GM06990 (cell line): Measurements from ENCODE around the gene RIMBP2.

Experiments used
- DNase-seq: peaks from one replicate; pipeline ENCODE4 v3.0.0-alpha.2; 2011; ENCODE audit not compliant: insufficient read length; ENCODE audit errors: extremely low read depth
- H3K27me3 ChIP-seq: replicated peaks from 2 replicates; pipeline ENCODE4 v1.6.0; 2011; ENCODE audit warnings: low read length; ENCODE audit not compliant: control insufficient read depth, insufficient read depth
- H3K36me3 ChIP-seq: 2 replicates; pipeline ENCODE4 v1.5.1; 2011; ENCODE audit warnings: low read length; ENCODE audit not compliant: control insufficient read depth, insufficient read depth
- H3K4me3 ChIP-seq: replicated peaks from 2 replicates; pipeline ENCODE4 v1.5.1; 2011; ENCODE audit warnings: low read depth, mild to moderate bottlenecking, control low read depth, low read length
- TF ChIP-seq, protein P1 (sequence below): IDR thresholded peaks from 2 replicates; pipeline ENCODE4 v1.5.1; 2011; ENCODE audit warnings: low read length, control low read depth, mild to moderate bottlenecking, inconsistent platforms; ENCODE audit not compliant: insufficient read depth, poor library complexity, severe bottlenecking

RIMBP2 gene

DNA sequence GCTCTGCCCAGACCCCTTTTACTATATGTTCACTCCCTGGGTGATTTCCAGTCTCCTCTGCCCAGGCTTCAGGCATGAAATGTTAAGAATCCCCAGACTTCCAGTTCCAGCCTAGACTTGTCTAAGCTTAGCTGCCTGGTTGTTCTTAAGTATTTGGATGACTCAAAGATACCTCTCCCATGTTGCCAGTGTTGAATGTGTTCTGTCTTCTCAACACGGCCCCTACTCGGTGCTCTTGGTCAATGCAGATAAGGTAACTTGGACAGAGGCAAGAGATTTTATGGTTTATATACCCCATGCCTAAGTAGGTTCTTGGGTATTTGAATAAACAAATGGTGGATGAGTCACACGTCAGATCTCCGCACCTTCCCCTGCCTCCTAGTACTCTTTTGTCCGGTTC lies 364.8 kb downstream of the RIMBP2 start:
- Histone ChIP-seq H3K36me3 (no peaks in the 10 kb centered on the region), H3K4me3 (no peak overlapping the region), H3K27me3 (no peaks in the 10 kb centered on the region)
- TF ChIP-seq, protein P1, sequence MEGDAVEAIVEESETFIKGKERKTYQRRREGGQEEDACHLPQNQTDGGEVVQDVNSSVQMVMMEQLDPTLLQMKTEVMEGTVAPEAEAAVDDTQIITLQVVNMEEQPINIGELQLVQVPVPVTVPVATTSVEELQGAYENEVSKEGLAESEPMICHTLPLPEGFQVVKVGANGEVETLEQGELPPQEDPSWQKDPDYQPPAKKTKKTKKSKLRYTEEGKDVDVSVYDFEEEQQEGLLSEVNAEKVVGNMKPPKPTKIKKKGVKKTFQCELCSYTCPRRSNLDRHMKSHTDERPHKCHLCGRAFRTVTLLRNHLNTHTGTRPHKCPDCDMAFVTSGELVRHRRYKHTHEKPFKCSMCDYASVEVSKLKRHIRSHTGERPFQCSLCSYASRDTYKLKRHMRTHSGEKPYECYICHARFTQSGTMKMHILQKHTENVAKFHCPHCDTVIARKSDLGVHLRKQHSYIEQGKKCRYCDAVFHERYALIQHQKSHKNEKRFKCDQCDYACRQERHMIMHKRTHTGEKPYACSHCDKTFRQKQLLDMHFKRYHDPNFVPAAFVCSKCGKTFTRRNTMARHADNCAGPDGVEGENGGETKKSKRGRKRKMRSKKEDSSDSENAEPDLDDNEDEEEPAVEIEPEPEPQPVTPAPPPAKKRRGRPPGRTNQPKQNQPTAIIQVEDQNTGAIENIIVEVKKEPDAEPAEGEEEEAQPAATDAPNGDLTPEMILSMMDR: no peak
- no peak for DNase-seq

DNA sequence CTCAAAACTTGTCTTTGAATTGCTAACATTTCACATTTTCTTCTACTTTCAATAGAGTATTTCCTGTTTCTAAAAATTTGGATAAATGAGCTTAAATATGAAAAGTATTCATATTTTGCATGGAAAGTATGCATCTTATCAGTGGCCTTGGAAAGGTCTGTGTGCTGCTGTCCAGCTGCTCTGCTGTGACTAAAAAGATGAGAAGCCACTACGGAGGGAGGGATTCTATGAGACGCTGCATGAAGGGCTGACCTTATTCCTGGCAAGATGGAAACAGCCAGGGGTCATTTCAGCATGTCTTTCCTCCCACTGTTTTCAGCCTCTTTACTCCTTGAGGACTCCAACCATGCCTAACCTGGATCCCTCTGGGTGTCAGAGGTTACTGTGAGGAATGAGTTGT lies 365.4 kb downstream of the RIMBP2 start:
- Histone ChIP-seq H3K36me3 (no peaks in the 10 kb centered on the region), H3K27me3 (no peaks in the 10 kb centered on the region), H3K4me3 (no peak overlapping the region)
- TF ChIP-seq, protein P1: no peak
- no peak for DNase-seq

DNA sequence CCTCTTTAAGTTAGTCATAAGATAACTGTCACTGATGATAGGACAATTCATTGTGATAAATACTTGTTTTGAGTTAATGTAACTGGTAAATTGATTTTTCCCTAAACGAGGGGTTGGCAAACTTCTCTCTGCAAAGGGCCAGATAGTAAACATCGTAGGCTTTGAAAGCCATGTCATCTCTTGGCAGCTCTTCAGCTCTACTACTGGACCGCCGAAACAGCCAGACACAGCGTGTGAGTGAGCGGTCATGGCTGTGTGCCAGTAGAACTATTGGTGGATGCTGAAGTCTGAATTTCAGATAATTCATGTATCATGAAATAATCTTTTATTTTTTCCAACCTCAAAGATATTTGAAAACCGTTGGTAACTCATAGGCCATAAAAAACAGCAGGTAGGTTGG lies 368.5 kb downstream of the RIMBP2 start:
- Histone ChIP-seq H3K36me3 (no peaks in the 10 kb centered on the region), H3K27me3 (no peaks in the 10 kb centered on the region), H3K4me3 (no peak overlapping the region)
- no peak for DNase-seq
- TF ChIP-seq, protein P1: no peak
